ENCODE results near the gene KCNH5. TPM values are rescaled to one million over a fixed set of nuclear protein-coding genes. Genes with fewer than 3 reads are reported as not detected.
"Not testable (repeated sequence)": the region's sequence is repeated elsewhere in the genome, so short reads cannot be mapped to it uniquely, and the experiment has no call there.

The KCNH5 gene
- total RNA-seq, 1 experiment from 2014 or later: not detected

- no peak for DNase-seq (ENCODE audit: low spot score)
These were observed 150.5 kb downstream of the KCNH5 start for GRCh38 chr14:62894736-62895135.

GRCh38 chr14:62889364-62889763, 155.9 kb downstream of the KCNH5 start:
- DNase-seq (ENCODE audit: low spot score): no peak

GRCh38 chr14:62886461-62886860, 158.8 kb downstream of the KCNH5 start:
- DNase-seq (ENCODE audit: low spot score): no peak

GRCh38 chr14:62885451-62885850, 159.8 kb downstream of the KCNH5 start:
- no peak for DNase-seq (ENCODE audit: low spot score)

- DNase-seq (ENCODE audit: low spot score): no peak
These were observed 162.3 kb downstream of the KCNH5 start for GRCh38 chr14:62882967-62883366.

- no peak for DNase-seq (ENCODE audit: low spot score)
These were observed 178.9 kb downstream of the KCNH5 start for GRCh38 chr14:62866376-62866775.

GRCh38 chr14:62864588-62864987, 180.7 kb downstream of the KCNH5 start:
- no peak for DNase-seq (ENCODE audit: low spot score)

- DNase-seq (ENCODE audit: low spot score): not testable (repeated sequence)
These were observed 187.2 kb downstream of the KCNH5 start for GRCh38 chr14:62858011-62858410.

- DNase-seq (ENCODE audit: low spot score): no peak
These were observed 190.3 kb downstream of the KCNH5 start for GRCh38 chr14:62854951-62855350.

- no peak for DNase-seq (ENCODE audit: low spot score)
These were observed 198.1 kb downstream of the KCNH5 start for GRCh38 chr14:62847168-62847567.

GRCh38 chr14:62844546-62844945, 200.7 kb downstream of the KCNH5 start:
- DNase-seq (ENCODE audit: low spot score): no peak

GRCh38 chr14:62824086-62824485, 221.2 kb downstream of the KCNH5 start:
- DNase-seq (ENCODE audit: low spot score): no peak

- DNase-seq (ENCODE audit: low spot score): no peak
These were observed 225.3 kb downstream of the KCNH5 start for GRCh38 chr14:62819931-62820330.

- DNase-seq (ENCODE audit: low spot score): no peak
These were observed 237.6 kb downstream of the KCNH5 start for GRCh38 chr14:62807636-62808035.

- DNase-seq (ENCODE audit: low spot score): no peak
These were observed 244.7 kb downstream of the KCNH5 start for GRCh38 chr14:62800577-62800976.

GRCh38 chr14:62796431-62796830, 248.8 kb downstream of the KCNH5 start:
- DNase-seq (ENCODE audit: low spot score): no peak

- DNase-seq (ENCODE audit: low spot score): no peak
These were observed 252.7 kb downstream of the KCNH5 start for GRCh38 chr14:62792578-62792977.

GRCh38 chr14:62781328-62781727, 263.9 kb downstream of the KCNH5 start:
- not testable (repeated sequence) for DNase-seq (ENCODE audit: low spot score)

GRCh38 chr14:62778852-62779251, 266.4 kb downstream of the KCNH5 start:
- DNase-seq (ENCODE audit: low spot score): no peak

GRCh38 chr14:62778310-62778709, 266.9 kb downstream of the KCNH5 start:
- no peak for DNase-seq (ENCODE audit: low spot score)

GRCh38 chr14:62777510-62777909, 267.7 kb downstream of the KCNH5 start:
- no peak for DNase-seq (ENCODE audit: low spot score)

- DNase-seq (ENCODE audit: low spot score): no peak
These were observed 269.0 kb downstream of the KCNH5 start for GRCh38 chr14:62776300-62776699.

- DNase-seq (ENCODE audit: low spot score): no peak
These were observed 276.5 kb downstream of the KCNH5 start for GRCh38 chr14:62768753-62769152.

GRCh38 chr14:62763951-62764350, 281.3 kb downstream of the KCNH5 start:
- DNase-seq (ENCODE audit: low spot score): no peak

GRCh38 chr14:62759796-62760195, 285.5 kb downstream of the KCNH5 start:
- DNase-seq (ENCODE audit: low spot score): no peak
